ENCODE measurements around the gene ARL11.

The ARL11 gene

DNA sequence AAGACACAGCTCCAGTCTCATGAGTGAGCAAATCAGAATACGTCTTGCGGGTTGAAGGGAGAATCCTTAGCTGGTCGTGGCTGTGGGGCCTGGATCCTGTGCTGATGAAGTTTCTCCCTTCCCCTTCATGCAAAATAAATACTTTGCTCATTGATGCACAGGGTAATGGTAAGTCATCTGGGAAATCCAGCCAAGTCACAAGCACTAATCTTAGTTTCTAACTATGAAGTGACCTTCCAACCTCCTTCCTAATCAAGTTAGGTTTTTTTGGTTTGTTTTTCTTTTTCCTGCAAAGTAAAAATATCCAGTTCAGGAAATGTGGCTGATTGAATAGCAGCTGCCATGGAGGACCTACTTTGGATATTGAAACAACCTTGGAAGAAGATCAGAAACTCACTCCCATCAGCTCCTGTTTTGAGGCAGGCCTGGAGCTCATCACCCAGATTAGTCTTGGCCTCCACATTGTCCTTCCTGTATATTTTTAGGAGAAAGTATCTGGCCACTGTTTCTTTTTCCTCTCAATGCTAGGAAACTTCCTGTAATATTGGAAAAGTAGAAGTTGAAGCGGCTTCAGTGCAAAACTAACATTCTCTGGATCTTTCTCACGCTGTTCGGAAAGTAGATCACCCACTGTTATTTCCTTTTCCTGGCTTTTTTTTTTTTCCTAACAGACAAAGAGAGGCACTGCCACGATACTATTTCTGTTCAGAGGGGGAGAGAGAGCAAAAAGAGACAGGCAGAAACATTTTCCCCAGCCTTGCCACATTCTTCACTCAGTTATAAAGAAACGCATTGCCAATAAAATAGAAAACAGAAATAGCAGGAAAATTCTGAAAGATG lies 12.3 kb upstream of the ARL11 start:
- no peak overlapping the region for H3K4me3 ChIP-seq (ENCODE audit: control insufficient read depth, low read depth, low read length)
- TF ChIP-seq, protein P1, sequence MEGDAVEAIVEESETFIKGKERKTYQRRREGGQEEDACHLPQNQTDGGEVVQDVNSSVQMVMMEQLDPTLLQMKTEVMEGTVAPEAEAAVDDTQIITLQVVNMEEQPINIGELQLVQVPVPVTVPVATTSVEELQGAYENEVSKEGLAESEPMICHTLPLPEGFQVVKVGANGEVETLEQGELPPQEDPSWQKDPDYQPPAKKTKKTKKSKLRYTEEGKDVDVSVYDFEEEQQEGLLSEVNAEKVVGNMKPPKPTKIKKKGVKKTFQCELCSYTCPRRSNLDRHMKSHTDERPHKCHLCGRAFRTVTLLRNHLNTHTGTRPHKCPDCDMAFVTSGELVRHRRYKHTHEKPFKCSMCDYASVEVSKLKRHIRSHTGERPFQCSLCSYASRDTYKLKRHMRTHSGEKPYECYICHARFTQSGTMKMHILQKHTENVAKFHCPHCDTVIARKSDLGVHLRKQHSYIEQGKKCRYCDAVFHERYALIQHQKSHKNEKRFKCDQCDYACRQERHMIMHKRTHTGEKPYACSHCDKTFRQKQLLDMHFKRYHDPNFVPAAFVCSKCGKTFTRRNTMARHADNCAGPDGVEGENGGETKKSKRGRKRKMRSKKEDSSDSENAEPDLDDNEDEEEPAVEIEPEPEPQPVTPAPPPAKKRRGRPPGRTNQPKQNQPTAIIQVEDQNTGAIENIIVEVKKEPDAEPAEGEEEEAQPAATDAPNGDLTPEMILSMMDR (IDR thresholded peaks at IDR 0.05; ENCODE audit: control insufficient read depth, insufficient read depth, low read depth, low read length, missing control alignments) = no peak
- no peak for DNase-seq (ENCODE audit: low read depth)

DNA sequence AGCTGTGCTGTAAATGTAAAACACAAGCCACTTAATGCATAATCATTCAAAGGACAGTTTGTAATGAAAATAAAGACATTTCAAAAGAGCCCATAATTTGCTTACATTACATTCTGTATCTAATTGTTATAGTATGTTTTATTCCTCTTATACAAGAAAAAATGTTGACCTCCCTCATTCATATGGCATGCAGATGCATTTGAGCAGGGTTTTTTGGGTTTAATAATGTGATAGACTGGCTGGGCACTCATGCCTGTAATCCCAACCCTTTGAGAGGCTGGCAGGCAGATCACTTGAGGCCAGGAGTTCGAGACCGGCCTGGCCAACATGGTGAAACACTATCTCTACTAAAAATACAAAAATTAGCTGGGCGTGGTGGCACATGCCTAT lies 11.6 kb upstream of the ARL11 start:
- DNase-seq (ENCODE audit: low read depth) = no peak
- TF ChIP-seq, protein P1 (IDR thresholded peaks at IDR 0.05; ENCODE audit: control insufficient read depth, insufficient read depth, low read depth, low read length, missing control alignments) = no peak
- H3K4me3 ChIP-seq (ENCODE audit: control insufficient read depth, low read depth, low read length) = no peak overlapping the region

DNA sequence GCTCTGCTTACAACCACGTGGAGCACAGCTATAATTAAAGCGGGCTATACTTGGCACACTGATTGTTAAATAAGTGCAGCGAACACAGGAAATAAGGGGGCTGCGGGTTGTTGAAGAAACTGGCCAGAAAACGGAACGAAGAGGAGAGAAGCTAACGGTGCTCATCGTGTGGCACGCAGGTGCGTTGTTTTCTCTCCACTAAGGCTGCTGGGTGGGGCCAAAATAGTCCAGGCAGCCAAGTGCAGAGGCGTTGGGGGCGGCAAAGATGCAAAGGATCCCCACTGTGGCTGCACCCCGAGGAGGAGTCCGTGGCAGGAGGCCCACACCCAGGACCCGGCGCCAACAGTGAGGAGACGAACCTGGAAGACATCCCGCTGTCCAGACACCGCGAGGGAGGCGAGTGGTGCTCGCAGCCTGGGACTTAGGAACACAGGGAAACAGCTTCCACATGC lies 8.1 kb upstream of the ARL11 start:
- no peak for DNase-seq (ENCODE audit: low read depth)
- TF ChIP-seq, protein P1 (IDR thresholded peaks at IDR 0.05; ENCODE audit: control insufficient read depth, insufficient read depth, low read depth, low read length, missing control alignments) = no peak
- H3K4me3 ChIP-seq (ENCODE audit: control insufficient read depth, low read depth, low read length) = no peak overlapping the region

DNA sequence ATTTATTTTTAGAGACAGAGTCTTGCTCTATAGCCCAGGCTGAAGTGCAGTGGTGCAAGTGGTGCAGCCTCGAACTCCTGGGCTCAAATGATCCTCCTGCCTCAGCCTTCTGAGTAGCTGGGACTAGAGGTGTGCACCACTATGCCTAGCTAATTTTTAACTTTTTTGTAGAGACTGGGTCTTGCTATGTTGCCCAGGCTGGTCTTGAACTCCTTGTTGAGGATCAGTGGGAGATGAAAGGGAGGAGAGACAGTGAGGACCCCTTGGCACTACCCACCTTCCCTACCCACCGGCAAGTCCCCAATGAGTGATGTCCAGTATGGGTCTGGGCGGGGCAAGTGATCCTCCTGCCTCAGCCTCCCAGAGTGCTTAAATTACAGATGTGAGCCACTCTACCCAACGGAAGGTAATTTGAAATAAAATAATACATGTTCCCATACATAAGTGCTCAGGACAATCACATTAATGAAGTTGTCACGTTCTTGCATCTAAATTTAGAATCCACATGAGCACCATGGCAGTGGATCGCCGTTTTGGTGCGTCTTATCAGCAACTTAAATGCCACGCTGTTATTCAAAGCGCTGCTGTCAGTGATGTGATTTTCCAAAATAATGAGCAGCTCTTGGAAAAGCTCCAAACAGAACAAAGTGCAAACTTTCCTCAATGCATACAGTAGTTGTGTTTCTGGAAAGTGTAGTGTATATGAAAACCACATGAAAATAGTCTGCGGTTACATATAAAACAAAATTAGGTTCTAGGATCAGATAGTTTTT lies 5.9 kb upstream of the ARL11 start:
- TF ChIP-seq, protein P1 (IDR thresholded peaks at IDR 0.05; ENCODE audit: control insufficient read depth, insufficient read depth, low read depth, low read length, missing control alignments) = no peak
- H3K4me3 ChIP-seq (ENCODE audit: control insufficient read depth, low read depth, low read length) = no peak overlapping the region
- DNase-seq (ENCODE audit: low read depth) = no peak

DNA sequence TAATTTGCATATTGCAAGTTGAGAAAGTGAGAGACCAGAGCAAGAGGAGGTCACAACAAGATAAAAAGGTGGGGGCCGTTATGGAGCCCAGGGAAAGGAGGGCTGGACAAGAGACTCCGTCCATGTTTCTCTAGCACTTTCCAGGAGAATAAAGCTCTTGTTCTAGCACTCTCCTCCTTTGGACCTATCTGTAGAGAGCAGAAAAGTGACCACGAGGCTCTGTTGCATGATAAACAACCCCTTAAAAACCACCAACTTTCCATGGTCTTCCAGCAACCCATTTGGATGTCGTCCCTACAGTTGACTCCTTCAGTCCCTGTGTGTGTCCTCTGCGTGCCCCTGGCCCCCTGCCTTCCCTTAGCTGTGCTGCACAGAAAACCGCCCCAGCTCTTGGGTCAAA lies 4.1 kb upstream of the ARL11 start:
- no peak for DNase-seq (ENCODE audit: low read depth)
- H3K4me3 ChIP-seq (ENCODE audit: control insufficient read depth, low read depth, low read length) = no peak overlapping the region
- TF ChIP-seq, protein P1 (IDR thresholded peaks at IDR 0.05; ENCODE audit: control insufficient read depth, insufficient read depth, low read depth, low read length, missing control alignments) = no peak

DNA sequence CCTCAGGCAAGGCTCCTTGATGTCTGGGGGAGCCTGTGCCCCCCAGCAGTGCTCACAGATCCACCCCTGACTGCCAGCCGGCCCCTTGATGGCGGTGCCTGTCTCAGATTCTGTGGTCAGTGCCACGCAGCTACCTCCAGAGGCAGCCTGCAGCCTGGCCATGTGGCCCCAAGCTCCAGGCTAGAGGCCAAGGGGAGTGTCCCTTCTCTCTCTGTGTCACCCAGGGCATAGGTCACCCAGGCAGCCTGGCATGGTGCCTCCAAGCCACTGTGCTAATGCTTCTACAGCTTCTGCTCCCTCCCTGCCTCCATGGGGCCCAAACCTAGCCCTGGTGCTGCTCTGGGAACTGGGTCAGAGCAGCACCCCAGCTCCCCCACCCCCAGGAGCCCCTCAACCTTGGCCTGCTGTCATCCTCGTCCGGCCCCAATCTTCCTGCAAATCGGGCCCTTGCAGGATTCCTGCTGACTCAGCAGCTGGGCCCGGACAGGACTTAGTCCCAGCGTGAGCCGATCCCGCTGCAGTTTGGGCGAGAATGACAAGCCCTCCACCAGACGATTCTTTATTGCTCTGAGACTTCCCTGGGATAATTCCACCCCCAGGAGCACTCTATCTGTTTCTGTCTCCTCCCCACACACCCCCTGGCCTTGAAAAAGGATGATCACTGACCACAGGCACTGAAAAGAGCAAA lies 2.8 kb upstream of the ARL11 start:
- TF ChIP-seq, protein P1 (IDR thresholded peaks at IDR 0.05; ENCODE audit: control insufficient read depth, insufficient read depth, low read depth, low read length, missing control alignments) = no peak
- DNase-seq (ENCODE audit: low read depth) = no peak
- H3K4me3 ChIP-seq (ENCODE audit: control insufficient read depth, low read depth, low read length) = no peak overlapping the region
